Epidermal melanocyte (primary cell): ENCODE data around the gene GNAS-AS1.

Experiments used
- DNase-seq: peaks from one replicate; pipeline ENCODE4 v3.0.0; 2011; ENCODE audit warnings: low spot score; ENCODE audit not compliant: insufficient read length

The GNAS-AS1 gene

DNA sequence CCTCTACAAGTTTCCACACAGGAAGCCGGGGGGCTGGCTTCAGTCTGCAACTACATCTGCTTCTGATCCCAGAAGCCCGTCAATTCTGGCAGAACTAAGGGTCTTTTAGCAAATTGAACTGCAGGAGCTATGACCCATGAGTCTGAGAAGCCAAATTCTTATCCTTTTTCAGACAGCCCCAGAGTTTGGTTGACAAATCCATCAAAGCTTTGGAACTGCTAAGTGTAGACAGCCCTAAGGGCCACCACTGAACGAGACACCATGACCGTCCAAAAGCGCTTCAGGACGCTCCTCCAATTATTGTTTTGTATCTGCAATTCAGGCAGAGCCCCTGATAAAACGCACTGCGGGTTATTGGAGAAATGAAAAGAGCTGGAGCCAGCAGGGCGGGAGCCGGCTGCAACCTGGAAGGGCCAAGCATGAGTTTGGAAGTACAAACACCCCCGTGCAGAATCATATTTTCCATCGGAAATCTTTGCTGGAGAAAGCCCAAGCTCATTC is 67.1 kb downstream of the GNAS-AS1 start:
- no peak for DNase-seq

DNA sequence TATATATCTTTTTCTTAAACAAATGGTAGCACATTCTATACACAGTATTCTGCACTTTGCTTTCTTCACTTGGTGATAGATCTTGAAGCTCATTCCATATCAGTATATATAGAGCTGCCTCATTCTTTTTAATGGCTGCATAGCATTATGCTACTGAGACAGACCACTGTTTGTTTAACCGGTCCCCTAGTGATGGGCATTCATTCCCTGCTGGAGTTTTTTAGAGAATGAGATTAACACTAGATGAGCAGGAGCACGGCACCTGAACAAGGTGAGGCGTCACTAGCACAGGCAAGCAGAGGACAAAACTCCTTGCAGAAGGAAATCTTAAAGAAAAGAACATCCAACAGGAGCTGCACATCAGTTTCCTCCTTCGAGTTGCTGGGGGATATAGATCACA is 69.6 kb downstream of the GNAS-AS1 start:
- no peak for DNase-seq

DNA sequence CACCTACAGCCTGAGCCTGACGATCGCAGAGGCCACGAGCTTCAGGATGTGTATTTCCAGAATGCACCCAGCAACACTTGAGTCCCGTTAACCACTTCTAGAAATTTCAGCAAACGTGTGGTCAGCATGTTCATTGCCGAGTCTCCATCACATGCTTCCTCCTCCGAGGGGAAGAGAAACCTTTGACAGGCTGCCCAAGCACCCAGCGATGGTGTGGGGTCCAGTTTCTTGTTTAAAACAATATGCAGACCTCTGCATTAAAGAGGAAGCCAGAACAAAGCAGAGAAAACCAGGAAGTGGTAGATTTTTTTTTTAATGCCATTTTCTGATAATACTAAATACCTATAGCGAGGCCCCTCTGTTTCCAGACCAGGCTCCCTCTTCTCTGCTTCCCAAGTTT is 71.9 kb downstream of the GNAS-AS1 start:
- no peak for DNase-seq

DNA sequence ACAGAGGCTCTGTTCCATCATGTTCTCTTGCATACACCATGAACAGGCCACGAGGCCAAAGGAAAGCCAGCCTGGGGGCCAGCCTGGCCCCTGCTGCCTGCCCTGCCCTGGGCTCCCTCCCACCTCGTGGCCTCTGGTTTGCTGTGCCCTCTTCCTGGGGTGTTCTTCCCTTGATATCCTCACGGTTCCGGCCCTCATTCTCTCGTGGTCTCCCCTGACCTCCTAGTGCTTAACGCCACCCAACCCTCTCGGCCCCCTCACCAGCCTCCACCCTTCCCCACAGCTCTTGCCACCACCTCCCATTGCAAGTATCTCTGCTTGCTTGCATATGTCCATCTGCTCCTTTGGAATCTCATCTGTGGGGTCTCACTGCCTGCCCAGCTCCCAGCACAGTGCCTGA is 73.0 kb downstream of the GNAS-AS1 start:
- no peak for DNase-seq

DNA sequence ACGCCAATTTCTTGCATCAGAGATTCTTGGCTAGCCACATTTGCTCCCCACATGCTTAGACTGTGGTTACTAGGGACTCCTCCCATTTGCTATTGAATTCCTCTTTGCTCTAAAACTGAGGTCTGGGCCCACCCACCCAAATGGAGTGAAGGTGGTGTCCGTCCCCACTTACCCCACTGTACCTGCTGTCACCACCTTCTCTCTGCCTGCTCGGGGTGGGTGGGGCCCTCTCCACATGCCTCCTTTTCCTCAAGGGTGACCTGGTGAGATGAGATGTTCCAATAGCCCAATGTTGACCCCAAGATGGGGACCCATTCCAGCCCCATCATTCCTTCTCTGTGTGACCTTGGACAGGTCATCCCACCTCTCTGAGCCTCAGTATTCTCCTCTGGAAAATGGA is 74.6 kb downstream of the GNAS-AS1 start:
- no peak for DNase-seq

GRCh38 chr20:58775371-58775770 is 75.3 kb downstream of the GNAS-AS1 start:
- no peak for DNase-seq

DNA sequence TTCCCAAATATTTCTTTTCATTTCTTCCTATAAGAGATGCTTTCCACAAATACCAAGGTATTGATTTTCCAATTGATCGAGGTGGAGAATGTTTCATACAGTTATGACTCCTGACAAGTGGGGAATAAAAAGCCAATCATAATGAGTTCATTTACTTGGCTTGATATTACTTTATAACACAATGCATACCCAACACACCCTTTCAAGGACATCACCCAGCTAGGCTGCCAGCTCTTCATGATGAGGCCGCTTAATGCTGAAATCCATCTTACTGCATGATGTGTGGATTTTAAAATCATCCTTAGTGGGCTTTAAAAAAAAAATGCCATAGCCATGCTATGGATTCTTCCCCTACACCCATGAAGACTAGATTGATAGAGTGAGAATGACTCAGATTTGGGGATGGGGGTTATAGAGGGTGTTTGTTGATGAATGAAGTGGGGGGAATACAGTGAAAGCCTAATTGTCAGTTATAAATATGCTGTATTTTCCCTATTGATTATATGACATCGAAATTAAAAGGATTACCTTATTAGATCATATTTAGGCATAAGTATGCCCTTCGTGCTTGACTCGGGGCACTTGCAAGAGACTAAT is 75.9 kb downstream of the GNAS-AS1 start:
- DNase-seq, result no peak

GRCh38 chr20:58774214-58774613 is 76.5 kb downstream of the GNAS-AS1 start:
- no peak for DNase-seq

DNA sequence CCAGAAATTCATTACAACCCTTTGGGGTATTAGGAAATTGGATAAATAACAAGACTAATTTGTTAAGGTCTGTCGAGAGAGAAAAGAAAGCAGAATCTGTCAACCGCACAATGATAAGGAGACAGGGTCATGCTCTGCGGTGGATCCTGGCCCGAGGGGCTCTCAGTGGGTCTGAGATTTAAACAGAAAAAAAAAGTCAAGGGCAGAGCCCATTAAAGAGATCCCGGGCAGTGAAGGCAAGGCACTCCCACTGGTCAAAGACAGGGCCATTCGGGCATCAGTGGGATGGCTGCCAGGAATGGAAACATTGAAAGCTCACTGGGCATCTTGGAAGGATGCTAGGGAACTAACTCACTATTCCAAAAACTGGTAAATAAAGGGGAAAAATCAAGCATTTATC is 77.9 kb downstream of the GNAS-AS1 start:
- DNase-seq, result no peak
